ENCODE data around the gene SNTB2. TPM values are rescaled to one million over a fixed set of nuclear protein-coding genes. Genes with fewer than 3 reads are reported as not detected.

The SNTB2 gene
- total and polyA plus RNA-seq, 10 of the 15 experiments (the other 5 are each of a cell fraction or from before 2014, with no cell fraction given), result 1.2 to 15.7 (median 5.0) TPM

DNA sequence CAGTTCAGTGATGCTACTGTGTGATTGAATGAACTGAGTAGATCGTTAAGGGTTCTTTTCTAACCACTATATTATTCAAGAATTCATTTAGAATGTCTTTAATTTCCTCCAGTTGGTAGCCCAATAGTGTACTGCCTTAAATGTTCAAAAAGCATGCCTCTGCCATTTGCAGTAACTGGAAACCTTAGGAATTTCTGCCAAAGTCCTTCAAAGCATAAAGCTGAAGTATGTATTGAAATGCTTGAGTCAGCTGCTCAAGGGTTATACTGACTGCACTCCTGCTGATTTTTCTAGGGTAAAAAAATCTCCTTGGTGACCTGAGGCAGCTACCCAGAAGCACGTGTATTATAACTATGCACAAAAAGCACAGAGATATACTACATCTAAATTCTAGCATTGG, 56.5 kb downstream of the SNTB2 start (continued):
- TF ChIP-seq, protein P1, sequence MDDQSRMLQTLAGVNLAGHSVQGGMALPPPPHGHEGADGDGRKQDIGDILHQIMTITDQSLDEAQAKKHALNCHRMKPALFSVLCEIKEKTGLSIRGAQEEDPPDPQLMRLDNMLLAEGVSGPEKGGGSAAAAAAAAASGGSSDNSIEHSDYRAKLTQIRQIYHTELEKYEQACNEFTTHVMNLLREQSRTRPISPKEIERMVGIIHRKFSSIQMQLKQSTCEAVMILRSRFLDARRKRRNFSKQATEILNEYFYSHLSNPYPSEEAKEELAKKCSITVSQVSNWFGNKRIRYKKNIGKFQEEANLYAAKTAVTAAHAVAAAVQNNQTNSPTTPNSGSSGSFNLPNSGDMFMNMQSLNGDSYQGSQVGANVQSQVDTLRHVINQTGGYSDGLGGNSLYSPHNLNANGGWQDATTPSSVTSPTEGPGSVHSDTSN (IDR thresholded peaks at IDR 0.05; ENCODE audit: insufficient replicate concordance, low read depth, low read length), result no peak
- TF ChIP-seq EGR1 (IDR thresholded peaks at IDR 0.05; ENCODE audit: borderline replicate concordance in 1 of 2, low read depth in 2 of 2, low read length in 2 of 2) (no peak), YBX1 (IDR thresholded peaks at IDR 0.05) (no peak)

DNA sequence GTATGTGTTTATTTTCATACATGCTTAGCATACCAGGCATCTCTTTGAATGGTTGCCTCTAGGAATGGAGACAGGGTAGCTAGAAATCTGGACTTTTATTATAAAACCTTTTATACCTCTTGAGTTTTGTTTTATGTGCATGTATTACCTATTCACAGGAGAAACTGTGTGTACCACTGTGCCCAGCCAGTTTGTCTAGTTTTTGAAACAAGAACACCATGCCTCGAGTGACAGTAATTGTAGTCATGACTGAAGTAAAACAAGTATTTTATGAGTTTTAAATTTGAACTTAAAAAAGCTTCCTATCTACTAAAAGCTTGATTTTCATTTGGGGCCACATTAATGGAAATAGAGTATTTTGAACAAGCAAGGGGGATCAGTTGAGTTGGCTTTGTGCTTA, 57.4 kb downstream of the SNTB2 start:
- Histone ChIP-seq H3K4me3 (no peak overlapping the region), H3K4me1 (ENCODE audit: control insufficient read depth, insufficient read depth, low read length) (no peaks in the 10 kb centered on the region), H3K27me3 (replicated peaks in 1 of 2; ENCODE audit: control insufficient read depth in 2 of 2, insufficient read depth in 2 of 2, low read length in 1 of 2) (no peaks in the 10 kb centered on the region), H3K4me2 (ENCODE audit: control insufficient read depth, insufficient read depth) (no peak overlapping the region), H3K9me3 (replicated peaks; ENCODE audit: control insufficient read depth, insufficient read depth, low read length) (no peaks in the 10 kb centered on the region), H3K79me2 (ENCODE audit: control insufficient read depth, insufficient read depth, low read length) (no peaks in the 10 kb centered on the region), H3K27ac (ENCODE audit: control insufficient read depth, insufficient read depth) (no peak overlapping the region), H2AFZ (ENCODE audit: control insufficient read depth, low read depth, low read length) (no peak overlapping the region), H4K20me1 (ENCODE audit: control insufficient read depth, insufficient read depth) (no peaks in the 10 kb centered on the region), H3K9ac (ENCODE audit: control insufficient read depth, insufficient read depth, low read length) (no peak overlapping the region), H3K36me3 (ENCODE audit: control insufficient read depth in 2 of 2, insufficient read depth in 2 of 2, low read length in 1 of 2) (peaks cover 0 to 3% of the 10 kb centered on the region in 2 experiments; a peak in 2 of 4 replicates)
- WGBS (ENCODE audit: insufficient coverage, insufficient replicate concordance, low lambda C conversion rate, missing lambda C conversion rate), result 95% methylated on average over 1 of the region's 1 CpG
- no TSS peak for BruUV-seq (replicated peaks)
- TF ChIP-seq, protein P2, sequence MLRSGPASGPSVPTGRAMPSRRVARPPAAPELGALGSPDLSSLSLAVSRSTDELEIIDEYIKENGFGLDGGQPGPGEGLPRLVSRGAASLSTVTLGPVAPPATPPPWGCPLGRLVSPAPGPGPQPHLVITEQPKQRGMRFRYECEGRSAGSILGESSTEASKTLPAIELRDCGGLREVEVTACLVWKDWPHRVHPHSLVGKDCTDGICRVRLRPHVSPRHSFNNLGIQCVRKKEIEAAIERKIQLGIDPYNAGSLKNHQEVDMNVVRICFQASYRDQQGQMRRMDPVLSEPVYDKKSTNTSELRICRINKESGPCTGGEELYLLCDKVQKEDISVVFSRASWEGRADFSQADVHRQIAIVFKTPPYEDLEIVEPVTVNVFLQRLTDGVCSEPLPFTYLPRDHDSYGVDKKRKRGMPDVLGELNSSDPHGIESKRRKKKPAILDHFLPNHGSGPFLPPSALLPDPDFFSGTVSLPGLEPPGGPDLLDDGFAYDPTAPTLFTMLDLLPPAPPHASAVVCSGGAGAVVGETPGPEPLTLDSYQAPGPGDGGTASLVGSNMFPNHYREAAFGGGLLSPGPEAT (IDR thresholded peaks at IDR 0.05; ENCODE audit: low read depth), result no peak
- TF ChIP-seq, protein P3, sequence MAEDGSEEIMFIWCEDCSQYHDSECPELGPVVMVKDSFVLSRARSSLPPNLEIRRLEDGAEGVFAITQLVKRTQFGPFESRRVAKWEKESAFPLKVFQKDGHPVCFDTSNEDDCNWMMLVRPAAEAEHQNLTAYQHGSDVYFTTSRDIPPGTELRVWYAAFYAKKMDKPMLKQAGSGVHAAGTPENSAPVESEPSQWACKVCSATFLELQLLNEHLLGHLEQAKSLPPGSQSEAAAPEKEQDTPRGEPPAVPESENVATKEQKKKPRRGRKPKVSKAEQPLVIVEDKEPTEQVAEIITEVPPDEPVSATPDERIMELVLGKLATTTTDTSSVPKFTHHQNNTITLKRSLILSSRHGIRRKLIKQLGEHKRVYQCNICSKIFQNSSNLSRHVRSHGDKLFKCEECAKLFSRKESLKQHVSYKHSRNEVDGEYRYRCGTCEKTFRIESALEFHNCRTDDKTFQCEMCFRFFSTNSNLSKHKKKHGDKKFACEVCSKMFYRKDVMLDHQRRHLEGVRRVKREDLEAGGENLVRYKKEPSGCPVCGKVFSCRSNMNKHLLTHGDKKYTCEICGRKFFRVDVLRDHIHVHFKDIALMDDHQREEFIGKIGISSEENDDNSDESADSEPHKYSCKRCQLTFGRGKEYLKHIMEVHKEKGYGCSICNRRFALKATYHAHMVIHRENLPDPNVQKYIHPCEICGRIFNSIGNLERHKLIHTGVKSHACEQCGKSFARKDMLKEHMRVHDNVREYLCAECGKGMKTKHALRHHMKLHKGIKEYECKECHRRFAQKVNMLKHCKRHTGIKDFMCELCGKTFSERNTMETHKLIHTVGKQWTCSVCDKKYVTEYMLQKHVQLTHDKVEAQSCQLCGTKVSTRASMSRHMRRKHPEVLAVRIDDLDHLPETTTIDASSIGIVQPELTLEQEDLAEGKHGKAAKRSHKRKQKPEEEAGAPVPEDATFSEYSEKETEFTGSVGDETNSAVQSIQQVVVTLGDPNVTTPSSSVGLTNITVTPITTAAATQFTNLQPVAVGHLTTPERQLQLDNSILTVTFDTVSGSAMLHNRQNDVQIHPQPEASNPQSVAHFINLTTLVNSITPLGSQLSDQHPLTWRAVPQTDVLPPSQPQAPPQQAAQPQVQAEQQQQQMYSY (CRISPR knock-in tag; IDR thresholded peaks at IDR 0.05), result no peak
- TF ChIP-seq FOXK2 (IDR thresholded peaks at IDR 0.05) (no peak), SP1 (IDR thresholded peaks at IDR 0.05; ENCODE audit: low read depth, low read length) (no peak), SMAD1 (IDR thresholded peaks at IDR 0.05; ENCODE audit: low read depth, partially characterized antibody) (no peak), MYB (IDR thresholded peaks at IDR 0.05; ENCODE audit: borderline replicate concordance, low read depth, low read length) (no peak), SMAD5 (IDR thresholded peaks at IDR 0.05; ENCODE audit: low read depth) (no peak), SRF (IDR thresholded peaks at IDR 0.05; ENCODE audit: low read depth in 2 of 2, low read length in 2 of 2) (no peak), ESRRA (IDR thresholded peaks at IDR 0.05; ENCODE audit: low read length) (no peak), NFIC (IDR thresholded peaks at IDR 0.05; ENCODE audit: low read depth, low read length) (no peak), ZNF207 (IDR thresholded peaks at IDR 0.05; ENCODE audit: borderline replicate concordance) (no peak), MEF2B (IDR thresholded peaks at IDR 0.05; ENCODE audit: partially characterized antibody, poor library complexity, severe bottlenecking) (no peak), EGR1 (IDR thresholded peaks at IDR 0.05; ENCODE audit: borderline replicate concordance in 1 of 2, low read depth in 2 of 2, low read length in 2 of 2) (no peak), TCF3 (IDR thresholded peaks at IDR 0.05; ENCODE audit: borderline replicate concordance, insufficient read depth, low read depth, low read length) (no peak)
- ChIA-PET POLR2A (no interaction called here), CTCF (interaction anchor here (1.2 to 1.4 kb wide), 3 partner anchors 10 to 94 kb away, joined by 3 to 5 read pairs (median 3); no protein-coding TSS in a partner anchor), SMC1A (ENCODE audit: uncharacterized antibody, unreplicated experiment) (no interaction called here), RAD21 (ENCODE audit: unreplicated experiment) (interaction anchor here (0.6 kb wide), 1 partner anchor 14 kb away, joined by 4 read pairs; no protein-coding TSS in a partner anchor)
- intact Hi-C loops (cut with micrococcal nuclease; ENCODE audit: unreplicated experiment), result no loop called here
- DNase-seq (ENCODE audit: low read depth, low spot score) (no peak), FAIRE-seq (no peak), ATAC-seq (no peak)
- in situ Hi-C loops (cut with MboI), result no loop called here
